ENCODE results near the gene XPO4.

XPO4 gene

GRCh38 chr13:20826843-20827560 is 75.5 kb downstream of the XPO4 start:
- no peak for DNase-seq

- DNase-seq: no peak
Observed at GRCh38 chr13:20826301-20826700, 76.2 kb downstream of the XPO4 start.

GRCh38 chr13:20825477-20825875 is 77.1 kb downstream of the XPO4 start:
- no peak for DNase-seq

GRCh38 chr13:20824762-20825476 is 77.6 kb downstream of the XPO4 start:
- no peak for DNase-seq

- no peak for DNase-seq
Observed at GRCh38 chr13:20823071-20823470, 79.5 kb downstream of the XPO4 start.

DNA sequence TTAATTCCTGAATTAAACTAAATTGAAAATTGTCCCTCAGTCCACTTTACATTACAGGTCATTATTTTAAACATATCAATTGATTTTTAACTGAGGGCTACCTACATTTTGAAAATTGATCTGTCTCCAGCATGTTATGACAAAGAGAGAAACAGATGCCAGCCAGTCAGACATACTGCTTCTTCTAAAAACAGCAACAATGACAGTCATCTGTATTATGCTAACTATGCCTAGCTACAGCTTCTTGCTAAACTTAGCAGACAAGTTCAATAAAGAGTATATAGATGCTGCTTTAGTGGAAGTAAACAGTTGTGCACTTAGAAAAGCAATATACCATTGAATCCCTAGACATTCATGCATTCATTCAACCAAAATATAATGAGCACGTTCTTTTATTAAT is 80.1 kb downstream of the XPO4 start:
- no peak for DNase-seq

GRCh38 chr13:20819715-20820114 is 82.8 kb downstream of the XPO4 start:
- no peak for DNase-seq

DNA sequence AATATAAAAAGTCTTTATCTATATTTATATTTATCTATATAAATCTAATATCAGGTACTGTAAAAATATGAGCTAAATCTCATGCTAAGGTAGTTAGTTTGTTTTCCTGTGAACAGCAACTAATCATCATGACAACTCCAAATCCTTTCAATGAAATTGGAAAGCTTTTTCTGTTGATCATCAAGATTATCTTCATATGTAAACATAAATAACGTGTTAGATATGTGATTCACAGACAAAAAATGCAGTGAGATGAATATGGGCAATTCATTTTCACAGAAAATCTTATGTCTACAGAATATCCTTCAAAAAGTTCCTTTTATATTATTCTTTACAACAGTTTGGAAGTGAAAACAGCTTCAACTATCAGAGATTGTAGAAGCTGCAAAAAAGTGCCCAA is 87.1 kb downstream of the XPO4 start:
- DNase-seq: no peak

GRCh38 chr13:20814224-20814910 is 88.2 kb downstream of the XPO4 start:
- DNase-seq: no peak

DNA sequence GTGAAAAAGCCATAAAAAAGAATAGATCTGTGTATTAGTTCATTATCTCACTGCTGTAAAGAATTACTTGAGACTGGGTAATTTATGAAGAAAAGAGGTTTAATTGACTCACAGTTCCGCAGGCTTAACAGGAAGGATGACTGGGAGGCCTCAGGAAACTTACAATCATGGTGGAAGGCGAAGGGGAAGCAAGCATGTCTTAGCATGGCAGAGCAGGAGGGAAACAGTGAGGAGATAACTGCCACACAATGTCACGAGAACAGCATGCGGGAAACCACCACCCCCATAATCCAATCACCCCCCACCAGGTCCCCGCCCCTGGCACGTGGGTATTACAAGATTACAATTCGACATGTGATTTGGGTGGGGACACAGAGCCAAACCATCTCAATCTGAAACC is 89.7 kb downstream of the XPO4 start:
- DNase-seq: no peak

GRCh38 chr13:20810808-20811207 is 91.7 kb downstream of the XPO4 start:
- DNase-seq: no peak

- DNase-seq: no peak
Observed at GRCh38 chr13:20808874-20809273, 93.7 kb downstream of the XPO4 start.

- no peak for DNase-seq
Observed at GRCh38 chr13:20803180-20803965, 99.2 kb downstream of the XPO4 start.

DNA sequence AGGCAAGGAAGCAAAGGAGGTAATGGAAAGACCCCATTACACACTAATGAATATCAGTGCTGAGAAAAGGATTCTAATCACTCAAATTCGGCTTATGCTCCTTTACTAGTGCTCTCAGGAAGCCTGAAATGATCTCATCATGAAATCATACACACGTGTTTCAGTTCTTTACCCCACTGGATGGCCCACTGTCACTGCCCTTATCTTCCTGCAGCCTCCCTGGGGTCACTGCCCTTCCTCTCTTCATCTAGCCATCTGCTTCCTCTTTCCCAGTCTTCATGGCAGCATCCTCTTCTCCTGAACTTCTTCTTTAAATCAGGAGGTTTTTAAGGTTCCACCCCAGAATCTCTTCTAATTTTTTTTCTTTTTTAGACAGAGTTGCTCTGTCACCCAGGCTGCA is 100.8 kb downstream of the XPO4 start:
- no peak for DNase-seq

GRCh38 chr13:20799726-20800416 is 102.7 kb downstream of the XPO4 start:
- no peak for DNase-seq

DNA sequence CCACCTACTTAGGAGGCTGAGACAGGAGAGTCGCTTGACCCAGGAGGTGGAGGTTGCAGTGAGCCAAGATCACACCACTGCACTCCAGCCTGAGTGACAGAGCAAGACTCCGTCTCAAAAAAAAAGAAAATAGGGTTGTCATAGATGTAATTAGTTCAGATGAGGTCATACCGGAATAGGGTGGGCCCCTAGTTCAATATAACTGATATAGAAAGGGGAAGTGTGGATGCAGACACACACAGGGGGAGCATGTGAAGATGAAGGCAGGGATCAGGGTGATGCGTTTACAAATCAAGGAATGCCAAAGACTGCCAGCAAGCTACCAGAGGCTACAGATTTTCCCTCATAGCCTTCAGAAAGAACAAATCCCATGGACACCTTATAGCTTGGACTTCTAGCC is 104.5 kb downstream of the XPO4 start:
- no peak for DNase-seq

- DNase-seq: no peak
Observed at GRCh38 chr13:20796791-20797508, 105.6 kb downstream of the XPO4 start.

DNA sequence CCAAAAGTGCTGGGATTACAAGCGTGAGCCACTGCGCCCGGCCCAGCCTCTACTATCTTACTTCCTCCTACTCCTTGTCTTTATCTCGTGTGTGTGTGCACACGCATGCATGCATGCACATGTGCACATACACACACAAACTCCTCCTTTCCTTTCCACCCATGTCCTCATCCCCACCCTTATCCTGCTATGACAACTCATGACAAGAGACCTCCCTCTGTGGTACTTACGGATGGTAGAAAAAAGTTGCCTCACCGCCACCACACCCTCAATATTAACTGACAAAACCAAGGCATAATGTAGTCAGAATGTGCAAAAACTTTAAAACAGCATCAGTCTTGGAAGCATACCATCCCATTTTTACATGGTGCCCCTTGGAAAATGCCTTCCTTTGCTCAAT is 112.9 kb downstream of the XPO4 start:
- no peak for DNase-seq

DNA sequence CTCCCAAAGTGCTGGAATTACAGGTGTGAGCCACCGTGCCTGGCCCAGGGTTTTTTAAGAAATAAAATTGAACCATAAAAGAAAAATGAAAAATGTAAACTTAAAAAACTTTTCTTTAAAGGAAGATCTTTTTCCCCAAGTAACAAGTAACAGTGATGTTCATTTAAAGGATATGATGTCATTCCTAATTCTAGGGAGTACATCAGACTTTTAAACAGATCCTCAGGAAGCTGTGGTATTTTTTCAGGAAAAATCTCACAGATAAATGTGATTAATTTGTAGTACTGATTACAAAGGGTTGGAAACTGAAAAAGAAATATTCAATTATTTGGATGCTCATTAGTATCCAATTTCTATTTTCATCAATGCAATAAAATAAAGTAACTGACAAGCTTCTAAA is 114.2 kb downstream of the XPO4 start:
- DNase-seq: no peak

DNA sequence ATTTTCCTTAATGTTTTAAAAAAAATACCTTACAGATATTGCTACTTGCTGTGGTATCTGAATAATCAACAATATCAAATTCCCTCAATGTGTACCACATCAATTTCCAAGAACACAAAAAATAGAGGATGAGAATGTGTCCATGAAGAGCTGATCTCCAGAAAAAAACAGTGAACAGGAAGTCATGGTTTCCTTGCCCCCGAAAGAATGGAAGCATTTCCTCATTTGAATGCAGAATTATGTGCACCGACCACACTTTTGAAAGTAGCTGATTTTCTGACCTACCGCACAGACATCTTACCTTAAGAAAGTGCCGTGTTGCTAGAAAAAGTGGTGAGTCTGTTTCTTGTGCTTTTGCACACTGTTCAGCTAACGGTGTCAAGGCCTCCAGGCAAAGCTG is 115.4 kb downstream of the XPO4 start:
- DNase-seq: no peak

GRCh38 chr13:20782116-20782708 is 120.3 kb downstream of the XPO4 start:
- no peak for DNase-seq
